ENCODE data around the gene COMMD8. TPM values are rescaled to one million over a fixed set of nuclear protein-coding genes. Genes with fewer than 3 reads are reported as not detected.

COMMD8 gene
- total and polyA plus RNA-seq, 3 donors from 2014 or later, result 15.2 to 30.2 (median 17.8) TPM

DNA sequence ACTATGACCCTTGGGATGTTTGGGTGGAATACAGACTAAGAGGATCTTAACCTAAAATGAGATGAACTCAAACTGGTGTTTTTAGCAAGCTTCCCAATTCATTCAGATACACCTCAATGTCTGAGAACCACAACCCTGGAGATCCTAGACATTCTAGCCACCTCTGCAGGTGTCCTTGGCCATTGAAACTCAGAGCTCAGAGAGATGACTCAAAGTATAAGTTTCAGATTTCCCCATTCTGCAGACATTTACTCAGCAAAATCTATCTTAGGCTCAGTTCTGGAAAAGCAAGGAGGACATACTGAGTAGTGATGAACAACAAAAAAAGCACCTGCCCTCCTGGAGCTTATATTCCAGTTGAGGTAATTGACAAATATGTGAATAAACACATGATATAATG is 47.8 kb downstream of the COMMD8 start:
- no peak for DNase-seq
- H3K4me3 ChIP-seq, result no peak overlapping the region
- no peaks in the 10 kb centered on the region for H3K27me3 ChIP-seq
- H3K4me1 ChIP-seq, result no peaks in the 10 kb centered on the region
- no peak for TF ChIP-seq POLR2A (IDR thresholded peaks at IDR 0.05)
- no peak for TF ChIP-seq CTCF (IDR thresholded peaks at IDR 0.05)
- intact Hi-C loops (cut with DNase I; ENCODE audit: low total_unique reads), result no loop called here
- no peaks in the 10 kb centered on the region for H3K9me3 ChIP-seq
- no peaks in the 10 kb centered on the region for H3K36me3 ChIP-seq (ENCODE audit: low read depth, missing control alignments)
- no peak overlapping the region for H3K27ac ChIP-seq

GRCh38 chr4:47413521-47413920 is 50.0 kb downstream of the COMMD8 start:
- WGBS, 2 donors, result 40 to 47% methylated on average over 2 of the region's 2 CpGs
- no peak for DNase-seq

GRCh38 chr4:47410271-47410670 is 53.2 kb downstream of the COMMD8 start:
- no peak for TF ChIP-seq CTCF (IDR thresholded peaks at IDR 0.05)
- TF ChIP-seq POLR2A (IDR thresholded peaks at IDR 0.05), result no peak
- intact Hi-C loops (cut with DNase I; ENCODE audit: low total_unique reads), result no loop called here
- Histone ChIP-seq H3K4me1 (no peaks in the 10 kb centered on the region), H3K9me3 (no peaks in the 10 kb centered on the region), H3K27me3 (no peaks in the 10 kb centered on the region), H3K27ac (no peak overlapping the region), H3K36me3 (ENCODE audit: low read depth, missing control alignments) (no peaks in the 10 kb centered on the region), H3K4me3 (no peak overlapping the region)
- WGBS, 2 donors, result 83 to 85% methylated on average over 1 of the region's 1 CpG
- DNase-seq, result no peak

More at GRCh38 chr4:47413521-47413920, 50.0 kb downstream of the COMMD8 start:
- Histone ChIP-seq H3K36me3 (ENCODE audit: low read depth, missing control alignments) (no peaks in the 10 kb centered on the region), H3K4me3 (no peak overlapping the region), H3K27ac (no peak overlapping the region), H3K9me3 (no peaks in the 10 kb centered on the region), H3K4me1 (no peaks in the 10 kb centered on the region), H3K27me3 (no peaks in the 10 kb centered on the region)
- TF ChIP-seq POLR2A (IDR thresholded peaks at IDR 0.05) (no peak), CTCF (IDR thresholded peaks at IDR 0.05) (no peak)
- intact Hi-C loops (cut with DNase I; ENCODE audit: low total_unique reads), result no loop called here

DNA sequence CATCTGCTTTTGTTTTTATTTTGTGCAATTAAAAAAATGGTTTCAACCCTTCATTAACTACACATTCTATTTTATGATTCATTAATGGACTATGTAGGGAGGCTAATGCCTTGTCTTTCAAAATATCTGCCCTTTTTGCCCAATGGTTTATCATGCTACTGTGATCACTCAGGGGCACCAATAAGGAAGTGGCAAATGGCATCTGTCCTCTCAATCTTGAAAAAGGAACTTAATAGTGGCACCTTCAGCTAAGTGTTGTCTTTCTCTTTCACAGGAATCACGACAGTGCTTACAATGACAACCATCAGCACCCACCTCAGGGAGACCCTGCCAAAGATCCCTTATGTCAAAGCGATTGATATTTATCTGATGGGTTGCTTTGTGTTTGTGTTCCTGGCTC is 57.1 kb downstream of the COMMD8 start:
- H3K9me3 ChIP-seq, result no peaks in the 10 kb centered on the region
- TF ChIP-seq CTCF (IDR thresholded peaks at IDR 0.05), result no peak
- no peak for TF ChIP-seq POLR2A (IDR thresholded peaks at IDR 0.05)
- no peak overlapping the region for H3K27ac ChIP-seq
- no peak for DNase-seq
- no peaks in the 10 kb centered on the region for H3K27me3 ChIP-seq
- no peak overlapping the region for H3K4me3 ChIP-seq
- H3K36me3 ChIP-seq (ENCODE audit: low read depth, missing control alignments), result no peaks in the 10 kb centered on the region
- 78 to 97% methylated on average over 2 of the region's 2 CpGs for WGBS, 2 donors
- no peaks in the 10 kb centered on the region for H3K4me1 ChIP-seq
- intact Hi-C loops (cut with DNase I; ENCODE audit: low total_unique reads), result no loop called here

Other genes with a start within 250 kb of the COMMD8 start
- 10 to 100 TPM in 1 of 2 donors, 1 to 10 TPM in 1; 7.1 to 14.6 TPM for gene ATP10D, start 21.6 kb upstream of the COMMD8 start, total RNA-seq
- gene ATP10D, start 21.6 kb upstream of the COMMD8 start, polyA plus RNA-seq (ENCODE audit: insufficient read depth, low read depth, low replicate concordance), result 7.9 TPM